Adrenal gland (tissue), 5 donors: Measurements from ENCODE around the gene CENPP.

ENCODE experiments used
- CTCF ChIP-seq, 6 experiments: fragments of 450-650 bp in 4 of 6; fragments of 200-600 bp in 2 of 6; sonication (generic) in 1 of 6; IDR thresholded peaks; 1 replicate in 5 of 6; 2 replicates in 1 of 6; pipeline versions ENCODE4 v1.5.1 to v1.8.0; 2016 to 2021; ENCODE audit warnings: antibody characterized with exemption in 6 of 6, mild to moderate bottlenecking in 2 of 6, moderate library complexity in 1 of 6
- POLR2A ChIP-seq, 2 donors: fragments of 450-650 bp; IDR thresholded peaks; one replicate each; pipeline ENCODE4 v1.6.1; 2017; ENCODE audit warnings: antibody characterized with exemption in 2 of 2, mild to moderate bottlenecking in 2 of 2, moderate library complexity in 1 of 2
- donor health status: DM: no; HTN: no; CAD: no.

GRCh38 chr9:92492781-92493401 is 167.1 kb downstream of the CENPP start:
- TF ChIP-seq CTCF (IDR thresholded peaks at IDR 0.05), result no peak
- TF ChIP-seq POLR2A (IDR thresholded peaks at IDR 0.05), result no peak
